ENCODE results near the gene PRDX2.

PRDX2 gene

GRCh38 chr19:12784394-12784870 is 17.2 kb downstream of the PRDX2 start:
- TF ChIP-seq PPARA (CRISPR knock-in tag; IDR thresholded peaks at IDR 0.05; ENCODE audit: borderline replicate concordance) = no peak
- no peak for TF ChIP-seq ISL1 (CRISPR knock-in tag; IDR thresholded peaks at IDR 0.05)
- TF ChIP-seq TSHZ2 (CRISPR knock-in tag; IDR thresholded peaks at IDR 0.05) = no peak
- no peak for TF ChIP-seq ZC3H10 (CRISPR knock-in tag; IDR thresholded peaks at IDR 0.05)
- TF ChIP-seq OSR1 (CRISPR knock-in tag; IDR thresholded peaks at IDR 0.05) = no peak
- TF ChIP-seq ZNF70 (CRISPR knock-in tag; IDR thresholded peaks at IDR 0.05) = no peak
- no peak for TF ChIP-seq TOX (CRISPR knock-in tag; IDR thresholded peaks at IDR 0.05; ENCODE audit: borderline replicate concordance)
- no peak for TF ChIP-seq BACH2 (CRISPR knock-in tag; IDR thresholded peaks at IDR 0.05; ENCODE audit: borderline replicate concordance)
- TF ChIP-seq, protein P1, sequence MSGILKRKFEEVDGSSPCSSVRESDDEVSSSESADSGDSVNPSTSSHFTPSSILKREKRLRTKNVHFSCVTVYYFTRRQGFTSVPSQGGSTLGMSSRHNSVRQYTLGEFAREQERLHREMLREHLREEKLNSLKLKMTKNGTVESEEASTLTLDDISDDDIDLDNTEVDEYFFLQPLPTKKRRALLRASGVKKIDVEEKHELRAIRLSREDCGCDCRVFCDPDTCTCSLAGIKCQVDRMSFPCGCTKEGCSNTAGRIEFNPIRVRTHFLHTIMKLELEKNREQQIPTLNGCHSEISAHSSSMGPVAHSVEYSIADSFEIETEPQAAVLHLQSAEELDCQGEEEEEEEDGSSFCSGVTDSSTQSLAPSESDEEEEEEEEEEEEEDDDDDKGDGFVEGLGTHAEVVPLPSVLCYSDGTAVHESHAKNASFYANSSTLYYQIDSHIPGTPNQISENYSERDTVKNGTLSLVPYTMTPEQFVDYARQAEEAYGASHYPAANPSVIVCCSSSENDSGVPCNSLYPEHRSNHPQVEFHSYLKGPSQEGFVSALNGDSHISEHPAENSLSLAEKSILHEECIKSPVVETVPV (CRISPR knock-in tag; IDR thresholded peaks at IDR 0.05) = no peak
- no peak for TF ChIP-seq RARB (CRISPR knock-in tag; IDR thresholded peaks at IDR 0.05)
- no peak for TF ChIP-seq GLIS3 (CRISPR knock-in tag; IDR thresholded peaks at IDR 0.05)
- no peak for TF ChIP-seq ZNF565 (CRISPR knock-in tag; conservative IDR thresholded peaks at IDR 0.05; ENCODE audit: low read depth)
- TF ChIP-seq ESRRG (CRISPR knock-in tag; IDR thresholded peaks at IDR 0.05) = no peak
- TF ChIP-seq CSDC2 (CRISPR knock-in tag; IDR thresholded peaks at IDR 0.05) = no peak
- TF ChIP-seq, protein P2, sequence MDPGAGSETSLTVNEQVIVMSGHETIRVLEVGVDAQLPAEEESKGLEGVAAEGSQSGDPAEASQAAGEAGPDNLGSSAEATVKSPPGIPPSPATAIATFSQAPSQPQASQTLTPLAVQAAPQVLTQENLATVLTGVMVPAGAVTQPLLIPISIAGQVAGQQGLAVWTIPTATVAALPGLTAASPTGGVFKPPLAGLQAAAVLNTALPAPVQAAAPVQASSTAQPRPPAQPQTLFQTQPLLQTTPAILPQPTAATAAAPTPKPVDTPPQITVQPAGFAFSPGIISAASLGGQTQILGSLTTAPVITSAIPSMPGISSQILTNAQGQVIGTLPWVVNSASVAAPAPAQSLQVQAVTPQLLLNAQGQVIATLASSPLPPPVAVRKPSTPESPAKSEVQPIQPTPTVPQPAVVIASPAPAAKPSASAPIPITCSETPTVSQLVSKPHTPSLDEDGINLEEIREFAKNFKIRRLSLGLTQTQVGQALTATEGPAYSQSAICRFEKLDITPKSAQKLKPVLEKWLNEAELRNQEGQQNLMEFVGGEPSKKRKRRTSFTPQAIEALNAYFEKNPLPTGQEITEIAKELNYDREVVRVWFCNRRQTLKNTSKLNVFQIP (CRISPR knock-in tag; IDR thresholded peaks at IDR 0.05; ENCODE audit: borderline replicate concordance, low read depth) = no peak
- ATAC-seq = no peak

- TF ChIP-seq RARB (CRISPR knock-in tag; IDR thresholded peaks at IDR 0.05) = no peak
- ATAC-seq = no peak
These were observed 17.7 kb downstream of the PRDX2 start for GRCh38 chr19:12783849-12784393.

DNA sequence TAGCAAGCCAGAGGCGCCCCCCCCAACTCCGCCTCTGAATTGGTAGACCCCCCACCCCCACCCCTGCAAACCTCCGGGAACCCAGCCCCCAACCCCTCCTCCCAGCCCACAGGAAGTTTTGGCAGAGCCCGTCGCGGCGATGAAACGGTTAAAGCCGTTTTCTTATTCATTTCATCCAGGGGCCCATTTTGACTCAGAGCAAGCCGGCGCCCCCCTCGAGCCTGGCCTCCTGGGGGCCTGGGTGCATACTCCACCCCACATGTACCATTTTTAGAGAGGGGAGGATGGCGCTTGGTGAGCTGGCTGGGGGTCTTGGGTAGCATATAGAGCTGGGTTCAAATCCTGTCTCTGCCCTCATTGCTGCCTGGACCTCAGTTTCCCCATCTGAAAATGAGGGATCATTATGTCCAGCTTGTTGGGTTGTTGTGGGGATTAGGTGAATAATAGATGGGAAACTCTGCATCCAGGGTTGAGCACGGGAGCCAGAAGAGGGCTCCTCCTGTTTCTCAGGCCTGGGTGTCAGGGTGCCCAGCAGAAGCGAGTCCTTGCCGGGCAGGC is 18.2 kb downstream of the PRDX2 start:
- TF ChIP-seq ISL1 (CRISPR knock-in tag; IDR thresholded peaks at IDR 0.05) = no peak
- TF ChIP-seq OSR1 (CRISPR knock-in tag; IDR thresholded peaks at IDR 0.05) = no peak
- no peak for TF ChIP-seq CSDC2 (CRISPR knock-in tag; IDR thresholded peaks at IDR 0.05)
- no peak for TF ChIP-seq ZNF8 (CRISPR knock-in tag; IDR thresholded peaks at IDR 0.05)
- TF ChIP-seq, protein P2 (CRISPR knock-in tag; IDR thresholded peaks at IDR 0.05; ENCODE audit: borderline replicate concordance, low read depth) = no peak
- no peak for TF ChIP-seq CREB5 (CRISPR knock-in tag; IDR thresholded peaks at IDR 0.05; ENCODE audit: low read depth)
- no peak for TF ChIP-seq BACH2 (CRISPR knock-in tag; IDR thresholded peaks at IDR 0.05; ENCODE audit: borderline replicate concordance)
- no peak for TF ChIP-seq TSHZ2 (CRISPR knock-in tag; IDR thresholded peaks at IDR 0.05)
- TF ChIP-seq RARB (CRISPR knock-in tag; IDR thresholded peaks at IDR 0.05) = no peak
- TF ChIP-seq ZNF70 (CRISPR knock-in tag; IDR thresholded peaks at IDR 0.05) = no peak
- TF ChIP-seq ZFP30 (CRISPR knock-in tag; IDR thresholded peaks at IDR 0.05) = no peak
- TF ChIP-seq, protein P1 (CRISPR knock-in tag; IDR thresholded peaks at IDR 0.05) = no peak
- no peak for TF ChIP-seq ZNF565 (CRISPR knock-in tag; conservative IDR thresholded peaks at IDR 0.05; ENCODE audit: low read depth)
- TF ChIP-seq ZC3H10 (CRISPR knock-in tag; IDR thresholded peaks at IDR 0.05) = no peak
- no peak for TF ChIP-seq TOX (CRISPR knock-in tag; IDR thresholded peaks at IDR 0.05; ENCODE audit: borderline replicate concordance)
- no peak for TF ChIP-seq ESRRG (CRISPR knock-in tag; IDR thresholded peaks at IDR 0.05)
- ATAC-seq = no peak

Data from SK-N-SH treated with all-trans-retinoic acid at 6 μM for 48 hours (cell line).